ENCODE results near the gene FMC1.
"Not testable (repeated sequence)": the region's sequence is repeated elsewhere in the genome, so short reads cannot be mapped to it uniquely, and the experiment has no call there.

FMC1 gene

GRCh38 chr7:139355320-139355719 is 14.2 kb downstream of the FMC1 start:
- TF ChIP-seq, protein P1, sequence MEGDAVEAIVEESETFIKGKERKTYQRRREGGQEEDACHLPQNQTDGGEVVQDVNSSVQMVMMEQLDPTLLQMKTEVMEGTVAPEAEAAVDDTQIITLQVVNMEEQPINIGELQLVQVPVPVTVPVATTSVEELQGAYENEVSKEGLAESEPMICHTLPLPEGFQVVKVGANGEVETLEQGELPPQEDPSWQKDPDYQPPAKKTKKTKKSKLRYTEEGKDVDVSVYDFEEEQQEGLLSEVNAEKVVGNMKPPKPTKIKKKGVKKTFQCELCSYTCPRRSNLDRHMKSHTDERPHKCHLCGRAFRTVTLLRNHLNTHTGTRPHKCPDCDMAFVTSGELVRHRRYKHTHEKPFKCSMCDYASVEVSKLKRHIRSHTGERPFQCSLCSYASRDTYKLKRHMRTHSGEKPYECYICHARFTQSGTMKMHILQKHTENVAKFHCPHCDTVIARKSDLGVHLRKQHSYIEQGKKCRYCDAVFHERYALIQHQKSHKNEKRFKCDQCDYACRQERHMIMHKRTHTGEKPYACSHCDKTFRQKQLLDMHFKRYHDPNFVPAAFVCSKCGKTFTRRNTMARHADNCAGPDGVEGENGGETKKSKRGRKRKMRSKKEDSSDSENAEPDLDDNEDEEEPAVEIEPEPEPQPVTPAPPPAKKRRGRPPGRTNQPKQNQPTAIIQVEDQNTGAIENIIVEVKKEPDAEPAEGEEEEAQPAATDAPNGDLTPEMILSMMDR (IDR thresholded peaks at IDR 0.05; ENCODE audit: low read depth, low read length): no peak
- H3K4me3 ChIP-seq (ENCODE audit: low read depth, low read length): no peak overlapping the region
- in situ Hi-C loops (cut with HindIII; ENCODE audit: low sequenced_read_pairs): no loop called here
- DNase-seq (ENCODE audit: low read depth, low spot score): no peak

GRCh38 chr7:139357729-139358506 is 16.8 kb downstream of the FMC1 start:
- peak overlapping the region; percentile 97 for H3K4me3 ChIP-seq (ENCODE audit: low read depth, low read length)
- DNase-seq (ENCODE audit: low read depth, low spot score); in situ Hi-C loops (cut with HindIII; ENCODE audit: low sequenced_read_pairs): not testable (repeated sequence)

DNA sequence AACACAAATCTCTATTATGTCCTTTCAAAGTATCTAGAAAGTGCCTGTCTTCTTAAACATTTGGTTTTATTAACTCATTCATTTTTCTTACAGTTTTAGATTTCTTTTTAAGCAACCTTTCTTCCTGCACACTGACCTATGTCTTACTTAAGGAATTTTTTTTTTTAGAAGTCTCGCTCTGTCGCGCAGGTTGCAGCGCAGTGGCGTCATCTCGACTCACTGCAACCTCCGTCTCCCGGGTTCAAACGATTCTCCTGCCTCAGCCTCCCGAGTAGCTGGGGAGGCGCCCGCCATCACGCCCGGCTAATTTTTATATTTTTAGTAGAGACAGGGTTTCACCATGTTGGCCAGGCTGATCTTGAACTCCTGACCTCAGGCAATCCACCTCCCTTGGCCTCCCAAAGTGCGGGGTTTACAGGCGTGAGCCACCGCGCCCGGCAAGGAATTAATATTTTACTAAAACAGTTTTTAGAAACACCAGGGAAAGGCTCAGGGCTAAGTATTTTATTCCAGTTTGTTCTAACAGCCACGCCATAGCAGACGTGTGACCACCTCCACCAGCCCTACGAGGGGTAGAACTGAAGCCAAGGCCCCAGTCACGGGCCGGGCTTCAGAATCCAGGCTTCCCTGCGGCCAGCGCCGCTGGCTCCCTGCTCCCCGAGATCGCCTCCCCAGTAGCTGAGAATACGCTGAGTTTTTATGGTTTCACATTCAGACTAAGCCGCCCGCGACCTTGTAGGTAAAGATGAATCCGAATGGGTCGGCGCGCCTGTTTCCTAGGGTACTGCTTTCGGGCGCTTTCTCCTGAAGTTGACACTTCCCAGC is 17.6 kb downstream of the FMC1 start:
- H3K4me3 ChIP-seq (ENCODE audit: low read depth, low read length): peak overlapping the region; percentile 97
- DNase-seq (ENCODE audit: low read depth, low spot score): peak; percentile 36
- TF ChIP-seq, protein P1 (IDR thresholded peaks at IDR 0.05; ENCODE audit: low read depth, low read length): no peak
- in situ Hi-C loops (cut with HindIII; ENCODE audit: low sequenced_read_pairs): no loop called here

GRCh38 chr7:139359366-139360209 is 18.5 kb downstream of the FMC1 start, which contains the start of gene LUC7L2:
LUC7L2 (plus strand) TSS chr7:139359894; CDS start chr7:139360262, 368 bp downstream.
- TF ChIP-seq, protein P1 (IDR thresholded peaks at IDR 0.05; ENCODE audit: low read depth, low read length): no peak
- peak; percentile 100 for DNase-seq (ENCODE audit: low read depth, low spot score)
- peak within 1 kb of the TSS; percentile 97 for H3K4me3 ChIP-seq (ENCODE audit: low read depth, low read length)
- in situ Hi-C loops (cut with HindIII; ENCODE audit: low sequenced_read_pairs): no loop called here

GRCh38 chr7:139360210-139360947 is 19.2 kb downstream of the FMC1 start:
- TF ChIP-seq, protein P1 (IDR thresholded peaks at IDR 0.05; ENCODE audit: low read depth, low read length): no peak
- in situ Hi-C loops (cut with HindIII; ENCODE audit: low sequenced_read_pairs): no loop called here
- DNase-seq (ENCODE audit: low read depth, low spot score): peak; percentile 96
- peak overlapping the region; percentile 97 for H3K4me3 ChIP-seq (ENCODE audit: low read depth, low read length)

- no peak for DNase-seq (ENCODE audit: low read depth, low spot score)
- H3K4me3 ChIP-seq (ENCODE audit: low read depth, low read length): peak overlapping the region; percentile 97
- in situ Hi-C loops (cut with HindIII; ENCODE audit: low sequenced_read_pairs): no loop called here
- TF ChIP-seq, protein P1 (IDR thresholded peaks at IDR 0.05; ENCODE audit: low read depth, low read length): no peak
Measured at GRCh38 chr7:139360948-139361307, 19.8 kb downstream of the FMC1 start.

All from astrocyte of the spinal cord (primary cell).